GM13977 (cell line): ENCODE measurements around the gene B4GALT4.

ENCODE experiments used
- DNase-seq: peaks from one replicate; pipeline ENCODE4 v3.0.0; 2012; ENCODE audit warnings: low spot score
- CTCF ChIP-seq: IDR thresholded peaks from 2 replicates; pipeline ENCODE4 v1.5.1; 2012; ENCODE audit warnings: mild to moderate bottlenecking, control low read depth; ENCODE audit not compliant: insufficient read depth; ENCODE audit errors: extremely low read depth, missing control alignments
- in situ Hi-C: fragments of 300-500 bp; cut with MboI; formaldehyde crosslinking; loops from one replicate; pipeline ENCODE4 v1.12.0; 2022; ENCODE audit warnings: low sequenced_read_pairs, low pct_unique_long_range_greater_than_20kb, mixed read lengths, inconsistent platforms; ENCODE audit not compliant: unreplicated experiment

B4GALT4 gene

DNA sequence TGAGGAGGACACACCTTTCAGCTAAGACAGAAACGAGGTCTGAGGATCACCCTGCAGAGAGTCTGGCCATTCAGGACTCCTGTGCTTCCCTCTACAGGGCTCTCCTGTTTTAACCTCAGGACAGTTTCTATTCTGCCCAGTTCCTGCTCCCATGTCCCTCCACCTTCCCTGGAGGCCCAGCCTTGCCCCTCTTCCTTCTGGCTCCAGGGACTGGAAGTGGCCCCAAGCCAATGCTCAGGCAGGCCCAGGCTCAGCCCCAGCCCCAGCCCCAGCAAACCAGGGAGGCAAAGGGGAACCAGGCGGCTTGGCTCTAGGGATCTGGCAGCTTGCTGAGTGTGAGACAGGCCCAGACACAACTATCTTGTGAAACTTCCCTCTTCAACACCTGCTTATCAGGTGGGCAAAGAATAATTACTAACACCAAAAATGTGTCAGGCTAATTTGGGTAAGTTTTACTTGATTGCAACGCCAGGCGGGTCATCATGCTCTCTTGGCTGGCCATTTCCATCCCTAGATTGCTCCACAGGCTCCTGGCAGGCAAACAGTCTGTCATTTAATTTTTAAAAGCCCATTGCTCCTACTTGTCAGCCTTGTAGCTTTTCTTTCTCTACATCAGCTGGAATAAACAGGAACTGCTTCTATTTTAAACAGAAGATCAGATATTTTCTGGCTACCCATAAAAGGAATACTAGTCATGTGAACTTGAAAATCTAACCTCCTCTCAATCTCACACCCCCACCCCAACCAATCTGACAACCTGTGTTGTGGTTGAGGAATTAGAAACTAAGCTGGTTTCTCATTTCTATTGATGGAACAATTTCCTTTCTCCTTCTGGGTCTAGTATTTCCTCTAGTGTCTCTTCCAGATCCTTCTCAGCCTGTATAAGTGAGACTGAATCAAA lies 33.8 kb downstream of the B4GALT4 start:
- no peak for DNase-seq
- TF ChIP-seq CTCF: no peak
- in situ Hi-C loops: no loop called here

DNA sequence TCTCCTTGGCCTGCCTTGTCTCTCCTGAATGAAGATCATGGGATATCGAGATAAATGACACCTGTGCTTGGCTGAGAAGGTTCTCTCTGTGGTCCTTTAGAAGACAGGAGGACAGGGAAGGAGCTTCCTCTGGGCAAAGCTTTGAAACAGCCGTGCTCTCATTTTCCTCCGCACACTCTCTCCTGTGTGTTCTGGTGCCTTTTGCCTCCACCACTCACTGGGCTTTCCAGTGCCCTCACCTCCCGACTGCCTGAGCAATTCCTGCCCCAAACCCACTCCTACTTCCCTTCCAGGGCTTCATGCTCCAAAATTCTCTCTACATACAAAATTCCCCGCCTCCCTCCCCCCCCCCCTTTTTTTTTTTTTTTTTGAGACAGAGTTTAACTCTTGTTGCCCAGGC lies 35.0 kb downstream of the B4GALT4 start:
- no peak for DNase-seq
- TF ChIP-seq CTCF: no peak
- in situ Hi-C loops: no loop called here

DNA sequence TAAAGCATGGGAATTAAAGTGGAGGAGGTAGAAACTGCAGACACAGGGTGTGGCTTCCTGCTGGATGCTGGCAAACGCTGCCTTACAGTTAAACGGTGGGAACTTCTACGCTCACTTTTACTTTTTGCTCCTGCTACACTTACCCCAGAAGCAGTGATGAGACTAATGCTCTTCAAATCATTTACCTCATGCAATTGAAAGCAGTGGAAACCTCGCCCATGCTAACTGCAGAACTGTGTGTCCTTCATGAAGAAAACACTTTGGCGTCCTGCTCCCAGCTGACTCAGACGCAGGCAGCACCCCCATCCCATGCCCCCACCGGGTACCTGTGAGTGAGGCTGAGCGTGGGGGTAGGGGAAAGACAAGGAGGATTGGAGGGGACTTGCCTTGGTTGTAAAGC lies 35.5 kb downstream of the B4GALT4 start:
- in situ Hi-C loops: no loop called here
- no peak for DNase-seq

GRCh38 chr3:119195911-119196310 lies 44.8 kb downstream of the B4GALT4 start:
- in situ Hi-C loops: no loop called here
- TF ChIP-seq CTCF: no peak
- DNase-seq: no peak

More for the DNA sequence above, 35.5 kb downstream of the B4GALT4 start:
- no peak for TF ChIP-seq CTCF

DNA sequence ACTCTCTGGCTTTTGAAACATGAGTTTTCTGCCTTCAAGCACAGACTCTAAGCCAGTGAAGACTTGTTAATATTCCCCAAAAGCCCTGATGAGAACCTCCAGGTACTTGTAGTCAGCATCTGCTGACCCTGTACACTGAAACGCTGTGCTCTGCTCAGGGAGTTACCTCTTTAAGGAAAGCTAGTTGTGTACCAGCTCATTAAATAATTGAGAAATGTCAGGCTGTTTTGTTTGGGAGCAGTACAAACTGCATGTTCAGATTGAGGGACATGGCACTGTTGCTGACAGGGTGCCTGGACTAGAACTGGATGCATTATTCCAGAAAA lies 45.6 kb downstream of the B4GALT4 start:
- no peak for DNase-seq
- TF ChIP-seq CTCF: no peak
- in situ Hi-C loops: no loop called here

GRCh38 chr3:119194237-119195150 lies 46.2 kb downstream of the B4GALT4 start:
- TF ChIP-seq CTCF: no peak
- DNase-seq: no peak
- in situ Hi-C loops: no loop called here
